ENCODE measurements around the gene CDH13.

DNA sequence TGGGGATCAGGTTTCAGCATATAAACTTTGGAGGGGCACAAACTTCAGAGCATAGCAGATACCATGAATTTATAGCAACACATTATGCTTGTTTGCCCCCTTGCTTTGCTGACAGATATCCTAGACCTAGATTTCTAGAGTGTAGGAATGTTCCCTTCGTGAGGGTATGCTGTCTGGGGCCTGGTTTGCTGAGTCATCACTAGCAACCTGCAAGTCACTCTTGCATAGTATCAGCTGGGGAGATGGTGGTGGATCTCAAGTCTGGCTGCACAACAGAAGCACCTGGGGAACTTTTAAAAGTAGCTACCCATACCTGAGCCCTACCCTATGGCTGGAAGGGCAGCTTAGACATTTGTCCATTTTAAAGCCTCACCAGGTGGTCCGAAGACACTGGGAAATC, 1158.7 kb downstream of the CDH13 start:
- no peak for TF ChIP-seq EZH2 (IDR thresholded peaks at IDR 0.05; ENCODE audit: low read depth, unreplicated experiment)
- TF ChIP-seq, protein P1, sequence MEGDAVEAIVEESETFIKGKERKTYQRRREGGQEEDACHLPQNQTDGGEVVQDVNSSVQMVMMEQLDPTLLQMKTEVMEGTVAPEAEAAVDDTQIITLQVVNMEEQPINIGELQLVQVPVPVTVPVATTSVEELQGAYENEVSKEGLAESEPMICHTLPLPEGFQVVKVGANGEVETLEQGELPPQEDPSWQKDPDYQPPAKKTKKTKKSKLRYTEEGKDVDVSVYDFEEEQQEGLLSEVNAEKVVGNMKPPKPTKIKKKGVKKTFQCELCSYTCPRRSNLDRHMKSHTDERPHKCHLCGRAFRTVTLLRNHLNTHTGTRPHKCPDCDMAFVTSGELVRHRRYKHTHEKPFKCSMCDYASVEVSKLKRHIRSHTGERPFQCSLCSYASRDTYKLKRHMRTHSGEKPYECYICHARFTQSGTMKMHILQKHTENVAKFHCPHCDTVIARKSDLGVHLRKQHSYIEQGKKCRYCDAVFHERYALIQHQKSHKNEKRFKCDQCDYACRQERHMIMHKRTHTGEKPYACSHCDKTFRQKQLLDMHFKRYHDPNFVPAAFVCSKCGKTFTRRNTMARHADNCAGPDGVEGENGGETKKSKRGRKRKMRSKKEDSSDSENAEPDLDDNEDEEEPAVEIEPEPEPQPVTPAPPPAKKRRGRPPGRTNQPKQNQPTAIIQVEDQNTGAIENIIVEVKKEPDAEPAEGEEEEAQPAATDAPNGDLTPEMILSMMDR (conservative IDR thresholded peaks at IDR 0.05; ENCODE audit: low read depth in 2 of 2): no peak
- no peak for TF ChIP-seq POLR2AphosphoS5 (IDR thresholded peaks at IDR 0.05; ENCODE audit: low read depth)
- TF ChIP-seq EZH2phosphoT487 (IDR thresholded peaks at IDR 0.05; ENCODE audit: unreplicated experiment): no peak
- TF ChIP-seq ZNF114 (CRISPR knock-in tag; IDR thresholded peaks at IDR 0.05): no peak
- TF ChIP-seq, protein P2, sequence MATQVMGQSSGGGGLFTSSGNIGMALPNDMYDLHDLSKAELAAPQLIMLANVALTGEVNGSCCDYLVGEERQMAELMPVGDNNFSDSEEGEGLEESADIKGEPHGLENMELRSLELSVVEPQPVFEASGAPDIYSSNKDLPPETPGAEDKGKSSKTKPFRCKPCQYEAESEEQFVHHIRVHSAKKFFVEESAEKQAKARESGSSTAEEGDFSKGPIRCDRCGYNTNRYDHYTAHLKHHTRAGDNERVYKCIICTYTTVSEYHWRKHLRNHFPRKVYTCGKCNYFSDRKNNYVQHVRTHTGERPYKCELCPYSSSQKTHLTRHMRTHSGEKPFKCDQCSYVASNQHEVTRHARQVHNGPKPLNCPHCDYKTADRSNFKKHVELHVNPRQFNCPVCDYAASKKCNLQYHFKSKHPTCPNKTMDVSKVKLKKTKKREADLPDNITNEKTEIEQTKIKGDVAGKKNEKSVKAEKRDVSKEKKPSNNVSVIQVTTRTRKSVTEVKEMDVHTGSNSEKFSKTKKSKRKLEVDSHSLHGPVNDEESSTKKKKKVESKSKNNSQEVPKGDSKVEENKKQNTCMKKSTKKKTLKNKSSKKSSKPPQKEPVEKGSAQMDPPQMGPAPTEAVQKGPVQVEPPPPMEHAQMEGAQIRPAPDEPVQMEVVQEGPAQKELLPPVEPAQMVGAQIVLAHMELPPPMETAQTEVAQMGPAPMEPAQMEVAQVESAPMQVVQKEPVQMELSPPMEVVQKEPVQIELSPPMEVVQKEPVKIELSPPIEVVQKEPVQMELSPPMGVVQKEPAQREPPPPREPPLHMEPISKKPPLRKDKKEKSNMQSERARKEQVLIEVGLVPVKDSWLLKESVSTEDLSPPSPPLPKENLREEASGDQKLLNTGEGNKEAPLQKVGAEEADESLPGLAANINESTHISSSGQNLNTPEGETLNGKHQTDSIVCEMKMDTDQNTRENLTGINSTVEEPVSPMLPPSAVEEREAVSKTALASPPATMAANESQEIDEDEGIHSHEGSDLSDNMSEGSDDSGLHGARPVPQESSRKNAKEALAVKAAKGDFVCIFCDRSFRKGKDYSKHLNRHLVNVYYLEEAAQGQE (IDR thresholded peaks at IDR 0.05; ENCODE audit: unreplicated experiment): no peak
- no peak for TF ChIP-seq CREB1 (CRISPR knock-in tag; IDR thresholded peaks at IDR 0.05; ENCODE audit: low read depth)
- no peak for TF ChIP-seq ZNF462 (CRISPR knock-in tag; IDR thresholded peaks at IDR 0.05)
- no peak for TF ChIP-seq STAT1 (IDR thresholded peaks at IDR 0.05; ENCODE audit: unreplicated experiment)
- TF ChIP-seq, protein P3, sequence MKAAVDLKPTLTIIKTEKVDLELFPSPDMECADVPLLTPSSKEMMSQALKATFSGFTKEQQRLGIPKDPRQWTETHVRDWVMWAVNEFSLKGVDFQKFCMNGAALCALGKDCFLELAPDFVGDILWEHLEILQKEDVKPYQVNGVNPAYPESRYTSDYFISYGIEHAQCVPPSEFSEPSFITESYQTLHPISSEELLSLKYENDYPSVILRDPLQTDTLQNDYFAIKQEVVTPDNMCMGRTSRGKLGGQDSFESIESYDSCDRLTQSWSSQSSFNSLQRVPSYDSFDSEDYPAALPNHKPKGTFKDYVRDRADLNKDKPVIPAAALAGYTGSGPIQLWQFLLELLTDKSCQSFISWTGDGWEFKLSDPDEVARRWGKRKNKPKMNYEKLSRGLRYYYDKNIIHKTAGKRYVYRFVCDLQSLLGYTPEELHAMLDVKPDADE (IDR thresholded peaks at IDR 0.05): no peak

All from GM23338 (cell line).